ENCODE results near the gene KRT2.

The KRT2 gene

GRCh38 chr12:52655720-52656124, 3.7 kb upstream of the KRT2 start:
- Histone ChIP-seq H3K4me1 (ENCODE audit: control insufficient read depth in 1 of 2, insufficient read depth in 1 of 2, low read depth in 1 of 2, low read length in 1 of 2) (no peaks in the 10 kb centered on the region), H3K36me3 (no peaks in the 10 kb centered on the region), H3K9me3 (no peaks in the 10 kb centered on the region), H3K27me3 (no peaks in the 10 kb centered on the region), H3K4me3 (ENCODE audit: low read depth in 1 of 2, low read length in 1 of 2) (no peak overlapping the region), H3K27ac (no peak overlapping the region)
- no peak for TF ChIP-seq CTCF (IDR thresholded peaks at IDR 0.05)

GRCh38 chr12:52655251-52655650, 3.2 kb upstream of the KRT2 start:
- H3K27me3 ChIP-seq: no peaks in the 10 kb centered on the region
- no peak overlapping the region for H3K4me3 ChIP-seq (ENCODE audit: low read depth in 1 of 2, low read length in 1 of 2)
- TF ChIP-seq CTCF (IDR thresholded peaks at IDR 0.05): no peak
- H3K27ac ChIP-seq: no peak overlapping the region
- H3K4me1 ChIP-seq (ENCODE audit: control insufficient read depth in 1 of 2, insufficient read depth in 1 of 2, low read depth in 1 of 2, low read length in 1 of 2): no peaks in the 10 kb centered on the region
- no peaks in the 10 kb centered on the region for H3K9me3 ChIP-seq
- no peaks in the 10 kb centered on the region for H3K36me3 ChIP-seq

GRCh38 chr12:52650520-52651081, 1.4 kb downstream of the KRT2 start:
- Histone ChIP-seq H3K4me3 (ENCODE audit: low read depth in 1 of 2, low read length in 1 of 2) (no peak overlapping the region), H3K9me3 (no peaks in the 10 kb centered on the region), H3K36me3 (no peaks in the 10 kb centered on the region), H3K27me3 (no peaks in the 10 kb centered on the region), H3K4me1 (ENCODE audit: control insufficient read depth in 1 of 2, insufficient read depth in 1 of 2, low read depth in 1 of 2, low read length in 1 of 2) (no peaks in the 10 kb centered on the region), H3K27ac (no peak overlapping the region)
- TF ChIP-seq CTCF (IDR thresholded peaks at IDR 0.05): no peak

GRCh38 chr12:52649066-52649465, 2.9 kb downstream of the KRT2 start:
- Histone ChIP-seq H3K27ac (no peak overlapping the region), H3K36me3 (no peaks in the 10 kb centered on the region), H3K4me1 (ENCODE audit: control insufficient read depth in 1 of 2, insufficient read depth in 1 of 2, low read depth in 1 of 2, low read length in 1 of 2) (no peaks in the 10 kb centered on the region), H3K9me3 (no peaks in the 10 kb centered on the region), H3K4me3 (ENCODE audit: low read depth in 1 of 2, low read length in 1 of 2) (no peak overlapping the region), H3K27me3 (no peaks in the 10 kb centered on the region)
- TF ChIP-seq CTCF (IDR thresholded peaks at IDR 0.05): no peak

GRCh38 chr12:52648012-52648550, 3.9 kb downstream of the KRT2 start:
- H3K4me3 ChIP-seq (ENCODE audit: low read depth in 1 of 2, low read length in 1 of 2): no peak overlapping the region

More at GRCh38 chr12:52648012-52648550, 3.9 kb downstream of the KRT2 start:
- no peaks in the 10 kb centered on the region for H3K9me3 ChIP-seq
- no peak overlapping the region for H3K27ac ChIP-seq
- H3K36me3 ChIP-seq: no peaks in the 10 kb centered on the region
- H3K4me1 ChIP-seq (ENCODE audit: control insufficient read depth in 1 of 2, insufficient read depth in 1 of 2, low read depth in 1 of 2, low read length in 1 of 2): no peaks in the 10 kb centered on the region
- no peak for TF ChIP-seq CTCF (IDR thresholded peaks at IDR 0.05)
- no peaks in the 10 kb centered on the region for H3K27me3 ChIP-seq
